Endothelial cell of umbilical vein (primary cell): ENCODE data around the gene ADGRG1.

ENCODE experiments used
- EZH2 ChIP-seq: IDR thresholded peaks from 2 replicates; pipeline ENCODE4 v1.6.1; 2012; ENCODE audit warnings: borderline replicate concordance, low read depth, mild to moderate bottlenecking, moderate library complexity, low read length, inconsistent platforms; ENCODE audit not compliant: severe bottlenecking
- GATA2 ChIP-seq: IDR thresholded peaks from 2 replicates; pipeline ENCODE4 v1.7.0; 2011; ENCODE audit warnings: low read depth, mild to moderate bottlenecking, moderate library complexity, mixed read lengths, low read length; ENCODE audit not compliant: insufficient read length, insufficient read depth
- JUN ChIP-seq: IDR thresholded peaks from 2 replicates; pipeline ENCODE4 v1.6.1; 2011; ENCODE audit warnings: borderline replicate concordance, low read depth; ENCODE audit not compliant: insufficient read length, insufficient read depth
- MYC ChIP-seq: IDR thresholded peaks from one replicate; pipeline ENCODE4 v1.6.1; 2011; ENCODE audit warnings: mild to moderate bottlenecking, low read depth, low read length
- POLR2A ChIP-seq: IDR thresholded peaks from 2 replicates; pipeline ENCODE4 v1.6.1; 2012; ENCODE audit warnings: low read depth, mild to moderate bottlenecking, control low read depth, low read length
- POLR2AphosphoS5 ChIP-seq: IDR thresholded peaks from 2 replicates; pipeline ENCODE4 v1.6.1; 2012; ENCODE audit warnings: low read depth, mild to moderate bottlenecking, control low read depth, low read length, moderate library complexity; ENCODE audit not compliant: insufficient read depth
- TF ChIP-seq, protein P1 (sequence below), 2 donors: IDR thresholded peaks; 1 replicate in 1 of 2; 2 replicates in 1 of 2; pipeline ENCODE4 v1.5.1; 2011; ENCODE audit warnings: low read length in 2 of 2, mild to moderate bottlenecking in 2 of 2, moderate library complexity in 2 of 2, control low read depth in 1 of 2, inconsistent platforms in 1 of 2, low read depth in 1 of 2; ENCODE audit not compliant: insufficient read depth in 1 of 2; ENCODE audit errors: extremely low read depth in 1 of 2
- TF ChIP-seq, protein P2 (sequence below): IDR thresholded peaks from 2 replicates; pipeline ENCODE4 v1.6.1; 2011; ENCODE audit not compliant: insufficient read depth, insufficient read length

DNA sequence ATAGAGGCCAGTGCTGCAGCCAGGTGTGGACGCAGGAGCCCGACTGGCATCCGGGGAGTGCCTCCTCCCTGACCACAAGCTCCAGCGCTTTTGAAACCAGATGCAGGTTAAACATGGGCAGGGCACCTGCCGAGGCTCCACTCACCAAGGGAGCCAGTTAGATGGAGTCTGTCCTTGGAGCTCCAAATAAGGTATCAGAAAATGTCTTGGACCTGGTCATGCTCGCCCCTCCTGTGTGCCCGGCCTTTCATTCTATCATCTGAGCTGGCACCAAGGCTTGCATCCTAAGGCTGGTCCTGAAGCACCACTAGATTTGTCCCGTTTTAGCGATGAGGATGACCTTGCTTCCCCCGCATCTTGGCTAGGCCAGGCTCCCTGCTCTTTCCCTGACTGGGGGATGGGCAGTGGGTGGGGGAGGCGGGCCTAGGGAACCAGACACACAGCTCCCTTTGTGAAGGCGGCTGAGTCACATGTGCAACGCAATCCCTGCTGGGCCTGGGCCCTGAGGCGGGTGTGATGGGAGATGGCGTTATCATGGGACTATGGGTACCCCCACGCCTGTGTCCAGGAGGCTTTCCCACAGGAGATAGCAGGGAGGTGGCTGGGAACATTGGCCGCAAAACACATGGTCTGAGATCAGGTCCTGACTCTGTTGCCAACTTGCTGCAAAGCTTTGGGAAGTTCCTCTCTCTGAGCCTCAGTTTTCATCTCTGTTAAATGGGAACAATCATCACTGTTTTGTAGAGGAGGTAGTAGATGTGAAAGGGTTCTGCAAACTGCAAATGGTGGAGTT, 5.0 kb upstream of the ADGRG1 start:
- TF ChIP-seq POLR2AphosphoS5 (no peak), POLR2A (no peak), EZH2 (no peak), JUN (no peak), MYC (no peak), GATA2 (no peak)
- TF ChIP-seq, protein P1, sequence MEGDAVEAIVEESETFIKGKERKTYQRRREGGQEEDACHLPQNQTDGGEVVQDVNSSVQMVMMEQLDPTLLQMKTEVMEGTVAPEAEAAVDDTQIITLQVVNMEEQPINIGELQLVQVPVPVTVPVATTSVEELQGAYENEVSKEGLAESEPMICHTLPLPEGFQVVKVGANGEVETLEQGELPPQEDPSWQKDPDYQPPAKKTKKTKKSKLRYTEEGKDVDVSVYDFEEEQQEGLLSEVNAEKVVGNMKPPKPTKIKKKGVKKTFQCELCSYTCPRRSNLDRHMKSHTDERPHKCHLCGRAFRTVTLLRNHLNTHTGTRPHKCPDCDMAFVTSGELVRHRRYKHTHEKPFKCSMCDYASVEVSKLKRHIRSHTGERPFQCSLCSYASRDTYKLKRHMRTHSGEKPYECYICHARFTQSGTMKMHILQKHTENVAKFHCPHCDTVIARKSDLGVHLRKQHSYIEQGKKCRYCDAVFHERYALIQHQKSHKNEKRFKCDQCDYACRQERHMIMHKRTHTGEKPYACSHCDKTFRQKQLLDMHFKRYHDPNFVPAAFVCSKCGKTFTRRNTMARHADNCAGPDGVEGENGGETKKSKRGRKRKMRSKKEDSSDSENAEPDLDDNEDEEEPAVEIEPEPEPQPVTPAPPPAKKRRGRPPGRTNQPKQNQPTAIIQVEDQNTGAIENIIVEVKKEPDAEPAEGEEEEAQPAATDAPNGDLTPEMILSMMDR (IDR thresholded peaks at IDR 0.05; ENCODE audit: extremely low read depth in 1 of 2, insufficient read depth in 1 of 2, low read depth in 1 of 2, low read length in 2 of 2) = no peak
- TF ChIP-seq, protein P2, sequence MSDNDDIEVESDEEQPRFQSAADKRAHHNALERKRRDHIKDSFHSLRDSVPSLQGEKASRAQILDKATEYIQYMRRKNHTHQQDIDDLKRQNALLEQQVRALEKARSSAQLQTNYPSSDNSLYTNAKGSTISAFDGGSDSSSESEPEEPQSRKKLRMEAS = no peak
